Stimulated activated CD4-positive, alpha-beta T cell treated with anti-CD3 and anti-CD28 coated beads, Interleukin-12 subunit alpha, Interleukin-12 subunit beta, amount 100 ng/mL, for 4 hours (primary cell): ENCODE results near the gene G3BP2.
"Not testable (repeated sequence)": the region's sequence is repeated elsewhere in the genome, so short reads cannot be mapped to it uniquely, and the experiment has no call there.

ENCODE experiments used
- DNase-seq: peaks from one replicate; pipeline ENCODE4 v3.0.0-alpha.2; 2020

G3BP2 gene

DNA sequence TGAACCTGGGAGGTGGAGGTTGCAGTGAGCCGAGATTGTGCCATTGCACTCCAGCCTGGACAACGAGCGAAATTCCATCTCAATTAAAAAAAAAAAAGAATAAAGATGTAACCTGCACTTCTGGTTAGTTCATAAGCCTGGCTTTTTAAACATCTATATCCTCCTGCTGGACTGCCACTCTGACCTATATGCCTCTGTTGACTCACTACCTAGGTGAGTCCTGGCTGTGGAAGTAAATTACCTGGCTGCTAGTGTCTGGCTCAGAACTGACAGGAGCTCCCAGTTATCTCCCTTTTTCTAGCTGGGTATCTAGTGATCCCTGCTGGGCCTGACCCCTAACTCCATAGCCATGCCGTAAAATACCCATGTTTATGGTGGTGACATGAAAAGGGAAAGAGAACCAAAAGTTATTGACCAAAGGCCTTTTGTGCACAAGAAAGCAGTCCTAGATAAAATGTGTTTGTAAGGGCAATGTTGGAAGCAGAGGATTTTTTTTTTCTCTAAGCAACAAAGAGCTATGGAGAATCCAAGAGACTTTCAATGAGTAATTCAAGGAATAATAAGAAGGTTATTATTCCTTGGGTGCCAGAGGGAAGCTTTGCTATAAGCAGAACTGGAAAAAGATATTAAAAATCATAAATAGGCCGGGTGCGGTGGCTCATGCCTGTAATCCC, 10.4 kb upstream of the G3BP2 start:
- DNase-seq = no peak

DNA sequence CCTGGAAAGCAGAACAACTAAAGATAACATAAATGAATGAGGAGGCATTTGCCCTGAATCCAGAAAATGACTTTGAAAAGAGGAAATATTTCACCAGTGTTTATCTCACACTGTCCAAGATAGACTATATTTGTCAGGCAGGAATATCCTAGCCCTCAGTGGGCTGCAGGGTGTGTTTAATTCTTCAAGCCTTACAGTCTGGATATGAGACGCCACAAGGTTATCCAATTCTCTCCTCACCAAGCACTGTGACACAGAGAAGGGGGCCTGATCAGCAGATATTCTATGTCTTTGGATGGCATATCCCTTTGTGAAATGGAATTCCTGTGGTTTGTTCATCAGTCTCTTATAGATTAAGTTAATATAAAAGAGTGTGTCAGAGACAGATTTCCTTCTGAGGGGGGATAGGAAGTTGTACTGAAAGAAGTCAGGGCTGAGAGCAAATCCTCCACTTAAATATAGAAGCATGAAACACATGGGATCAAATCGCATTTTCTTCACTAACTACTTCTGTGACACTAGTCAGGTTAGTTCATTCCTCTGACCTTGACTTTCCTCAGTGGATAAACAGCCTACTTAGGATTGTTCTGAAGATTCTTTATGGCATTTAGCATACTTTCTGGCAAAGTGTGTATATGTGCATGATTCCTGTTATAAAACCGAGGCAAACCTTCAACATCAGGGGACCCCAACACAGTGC, 6.8 kb upstream of the G3BP2 start:
- DNase-seq = no peak

DNA sequence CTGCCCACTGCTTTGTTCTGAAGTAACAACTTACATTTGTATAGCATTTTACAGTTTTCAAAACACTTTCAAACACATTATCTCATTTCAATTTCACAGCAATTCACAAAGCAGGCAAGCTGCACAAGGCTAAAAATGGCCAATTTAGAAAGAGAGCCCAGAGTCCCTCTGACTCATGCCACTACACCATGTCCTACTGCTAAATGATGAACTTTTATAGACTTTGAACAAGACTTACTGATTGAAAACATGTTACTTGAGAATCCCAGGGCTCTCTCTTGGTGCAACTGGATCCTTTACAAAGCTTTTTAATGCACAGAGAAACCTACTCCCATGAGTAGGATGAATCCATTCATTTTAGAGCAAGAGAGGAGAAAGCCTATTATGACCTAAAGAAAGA, 5.8 kb upstream of the G3BP2 start:
- DNase-seq = no peak

DNA sequence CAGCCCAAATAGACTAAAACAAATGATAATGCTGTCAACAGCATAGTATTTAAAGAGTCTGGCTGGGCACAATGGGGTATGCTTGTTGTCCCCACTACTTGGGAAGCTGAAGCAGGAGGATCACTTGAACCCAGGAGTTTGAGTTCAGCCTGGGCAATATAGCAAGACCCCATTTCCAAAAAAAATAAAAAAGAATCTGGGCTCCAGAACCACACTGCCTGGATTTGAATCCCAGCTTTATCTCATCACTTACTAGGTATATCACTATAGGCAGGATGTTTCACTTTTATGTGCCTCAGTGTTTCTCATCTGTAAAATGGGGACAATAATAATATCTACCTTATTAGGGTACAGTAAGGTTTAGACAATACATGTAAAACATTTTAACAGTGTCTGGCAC, 5.3 kb upstream of the G3BP2 start:
- no peak for DNase-seq

DNA sequence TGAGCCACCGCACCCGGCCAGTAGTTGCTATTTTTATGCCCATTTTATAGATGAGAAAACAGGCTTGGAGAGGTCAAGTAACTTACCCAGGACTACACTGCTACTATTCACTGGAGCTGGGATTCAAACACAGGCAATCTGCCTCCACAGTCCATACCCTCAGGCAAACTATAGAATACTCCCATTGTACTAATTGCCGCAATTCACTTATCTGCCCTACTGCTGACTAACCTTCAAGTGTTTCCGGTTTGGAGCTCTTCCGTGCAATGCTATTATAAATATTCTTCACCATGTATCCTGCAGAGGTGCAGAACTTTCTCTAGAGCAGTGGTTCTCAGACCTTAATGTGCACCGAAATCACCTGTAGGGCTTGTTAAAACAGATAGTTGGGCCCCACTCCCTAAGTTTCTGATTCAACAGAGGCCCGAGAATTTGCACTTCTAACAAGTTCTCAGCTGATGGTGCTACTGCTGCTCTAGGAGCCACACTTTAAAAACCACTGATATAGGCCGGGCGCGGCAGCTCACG, 1.9 kb upstream of the G3BP2 start:
- DNase-seq = no peak

DNA sequence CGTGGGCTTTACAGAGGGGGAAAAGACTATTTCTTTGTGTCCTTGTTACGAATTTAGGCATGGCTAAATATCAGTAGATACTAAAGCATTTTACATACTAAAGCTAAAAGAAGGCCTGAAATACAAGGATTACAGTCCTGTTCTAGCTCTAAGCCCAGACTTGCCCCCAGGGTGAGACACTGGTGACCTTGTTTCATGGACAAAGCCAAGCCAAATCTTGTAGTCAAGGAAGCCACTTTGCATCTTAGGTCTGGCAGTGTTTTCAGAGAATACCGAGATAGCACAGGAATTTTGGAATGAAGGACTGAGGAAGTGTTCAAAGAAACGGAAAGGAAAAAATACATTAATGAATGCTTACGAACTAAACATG, 733 bp upstream of the G3BP2 start:
- DNase-seq = no peak

DNA sequence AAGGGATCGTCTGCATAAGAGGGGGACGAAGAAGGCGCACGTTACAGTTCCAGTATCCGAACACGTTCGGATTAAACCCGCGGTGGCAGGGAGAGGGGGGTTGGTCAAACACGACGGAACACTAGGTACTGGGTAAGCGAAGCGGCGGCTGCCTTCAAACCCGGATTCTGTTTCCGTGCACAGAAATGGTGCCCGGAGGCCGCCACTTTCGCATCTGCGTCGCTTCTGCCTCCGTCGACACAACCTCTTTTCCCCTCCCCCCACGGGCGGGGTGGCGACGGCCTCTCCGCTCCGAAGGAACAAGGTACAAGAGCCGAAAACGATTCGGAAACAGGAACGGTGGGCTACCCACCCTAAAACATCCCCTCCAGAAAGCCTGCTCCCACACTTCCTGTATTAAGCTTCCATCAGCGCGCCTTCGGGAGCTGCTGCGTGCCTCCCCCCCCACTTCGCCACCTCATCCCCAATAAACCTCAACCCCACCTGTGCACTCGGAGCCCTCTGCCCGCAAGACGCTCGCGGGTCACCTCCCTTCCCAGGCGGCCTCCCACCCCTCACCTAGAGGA, 667 bp downstream of the G3BP2 start:
- peak; percentile 73 for DNase-seq

DNA sequence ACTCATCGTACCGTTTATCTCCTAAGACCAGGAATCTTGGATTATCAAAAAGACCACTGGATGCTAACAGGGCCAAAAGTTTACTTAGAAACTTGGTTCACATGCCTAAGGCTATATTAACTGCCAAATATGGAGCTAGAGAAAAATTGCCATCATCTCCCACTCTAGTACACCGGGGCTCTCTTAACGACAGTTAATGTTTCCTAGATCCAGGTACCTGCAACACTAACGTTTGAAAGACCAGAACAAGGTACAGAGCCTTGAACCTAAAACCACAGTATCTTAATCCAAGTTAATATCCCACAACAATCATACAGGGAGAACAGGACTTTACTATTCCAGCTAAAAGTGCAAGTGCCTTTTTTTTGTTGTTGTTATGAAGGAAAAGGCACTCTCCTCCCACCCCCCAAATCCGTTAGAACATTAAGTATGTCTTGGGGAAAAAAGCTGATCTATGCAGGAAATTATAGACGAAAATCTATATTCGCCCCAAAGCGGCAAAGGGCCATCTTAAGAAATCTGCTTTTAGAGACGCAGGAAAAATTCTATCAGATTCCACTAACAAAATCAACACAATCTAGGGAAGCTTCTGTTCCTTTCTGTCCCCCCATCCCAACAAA, 1.3 kb downstream of the G3BP2 start:
- no peak for DNase-seq

DNA sequence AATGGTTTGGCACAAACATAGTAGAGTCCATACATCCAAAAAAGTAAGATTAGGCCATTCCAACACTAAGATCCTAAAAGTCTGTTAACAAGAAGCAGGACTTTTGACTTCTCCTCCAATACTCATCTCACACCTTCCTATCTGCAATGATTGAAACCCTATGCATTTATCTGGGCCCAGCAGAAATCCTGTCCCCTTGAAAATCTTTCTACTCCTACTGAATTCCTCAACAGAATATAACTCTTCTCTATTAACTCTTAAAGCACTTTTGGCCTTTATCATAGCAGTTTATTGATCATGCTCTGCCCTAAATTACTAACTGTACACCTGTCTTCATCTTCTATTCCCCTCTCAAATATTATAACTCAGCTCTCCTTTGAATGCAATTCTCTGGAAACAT, 4.6 kb downstream of the G3BP2 start:
- DNase-seq = no peak

DNA sequence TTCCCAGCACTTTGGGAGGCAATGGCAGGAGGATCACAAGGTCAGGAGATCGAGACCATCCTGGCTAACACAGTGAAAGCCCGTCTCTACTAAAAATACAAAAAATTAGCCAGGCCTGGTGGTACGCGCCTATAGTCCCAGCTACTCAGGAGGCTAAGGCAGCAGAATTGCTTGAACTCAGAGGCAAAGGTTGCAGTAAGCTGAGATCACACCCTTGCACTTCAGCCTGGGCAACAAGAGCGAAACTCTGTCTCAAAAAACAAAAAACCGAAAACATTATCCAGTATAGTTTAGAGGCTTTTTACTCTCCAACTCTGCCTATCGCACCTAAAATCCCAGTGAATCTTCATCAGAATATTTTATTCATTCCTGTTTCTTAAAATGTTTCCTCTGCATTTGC, 5.6 kb downstream of the G3BP2 start:
- not testable (repeated sequence) for DNase-seq

DNA sequence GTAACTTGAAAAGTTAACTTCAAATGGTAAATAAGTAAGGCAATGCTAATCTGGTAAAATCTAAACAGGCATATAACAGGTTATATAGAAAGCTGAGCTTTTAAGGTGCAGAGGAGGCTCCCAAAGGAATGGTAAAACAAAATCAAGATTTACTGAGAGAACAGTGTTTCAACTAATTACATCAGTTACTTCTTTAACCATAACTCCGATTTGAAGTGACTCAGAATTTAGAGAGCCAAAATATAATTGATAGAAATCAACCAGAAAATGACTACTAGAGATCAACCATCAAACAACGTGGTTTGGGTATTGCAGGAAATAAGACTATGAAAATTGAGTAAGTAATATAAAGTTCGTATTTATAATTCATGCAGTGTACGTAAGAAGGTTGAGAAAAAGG, 6.9 kb downstream of the G3BP2 start:
- DNase-seq = no peak

DNA sequence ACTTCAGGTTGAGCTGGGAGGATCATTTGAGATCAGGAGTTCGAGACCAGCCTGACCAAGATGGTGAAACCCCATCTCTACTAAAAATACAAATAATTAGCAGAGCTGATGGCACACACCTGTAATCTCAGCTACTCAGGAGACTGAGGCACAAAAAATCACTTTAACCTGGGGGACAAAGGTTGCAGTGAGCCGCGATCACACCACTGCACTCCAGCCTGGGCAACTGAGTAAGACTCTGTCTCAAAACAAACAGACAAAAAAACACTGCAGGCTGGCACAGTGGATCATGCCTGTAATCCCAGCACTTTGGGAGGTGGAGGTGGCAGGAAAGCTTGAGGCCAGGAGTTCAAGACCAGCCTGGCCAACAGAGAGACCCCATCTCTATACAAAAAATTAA, 8.6 kb downstream of the G3BP2 start:
- not testable (repeated sequence) for DNase-seq

DNA sequence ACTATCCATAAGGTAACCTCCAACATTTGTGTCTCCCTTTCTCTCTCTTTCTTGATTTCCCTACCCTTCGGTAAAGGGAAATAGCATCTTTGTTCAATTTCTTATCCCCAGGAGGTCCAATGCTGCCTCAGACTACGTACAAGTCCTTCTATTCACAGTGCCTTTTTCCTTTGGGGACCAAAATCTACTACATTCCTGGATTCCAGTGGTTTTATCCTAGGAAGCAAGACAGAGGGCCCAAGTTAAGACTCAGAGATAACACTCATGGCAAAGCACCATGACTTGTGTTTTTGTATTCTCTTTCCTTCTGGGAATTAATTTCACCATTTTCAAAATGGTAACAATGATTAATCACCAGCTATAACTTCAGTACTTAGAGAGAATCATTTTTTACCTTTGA, 10.6 kb downstream of the G3BP2 start:
- no peak for DNase-seq

DNA sequence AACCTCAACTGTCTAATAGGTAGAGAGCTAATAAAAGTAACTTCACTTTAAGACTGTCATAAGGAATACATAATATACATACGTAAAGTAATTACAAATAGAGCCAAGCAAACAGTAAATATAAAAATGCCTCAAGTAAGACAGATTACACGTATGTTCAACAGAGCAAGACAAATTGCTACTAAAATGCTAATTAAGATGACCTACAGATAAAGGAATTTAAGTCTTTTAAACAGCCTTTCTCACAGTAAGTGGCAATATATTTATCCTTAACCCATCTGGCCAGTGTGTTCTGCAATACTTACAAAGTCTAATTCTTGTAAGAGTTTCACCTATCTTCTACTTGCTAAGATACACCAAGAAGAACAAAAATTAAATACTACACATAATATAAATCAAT, 12.7 kb downstream of the G3BP2 start:
- no peak for DNase-seq

DNA sequence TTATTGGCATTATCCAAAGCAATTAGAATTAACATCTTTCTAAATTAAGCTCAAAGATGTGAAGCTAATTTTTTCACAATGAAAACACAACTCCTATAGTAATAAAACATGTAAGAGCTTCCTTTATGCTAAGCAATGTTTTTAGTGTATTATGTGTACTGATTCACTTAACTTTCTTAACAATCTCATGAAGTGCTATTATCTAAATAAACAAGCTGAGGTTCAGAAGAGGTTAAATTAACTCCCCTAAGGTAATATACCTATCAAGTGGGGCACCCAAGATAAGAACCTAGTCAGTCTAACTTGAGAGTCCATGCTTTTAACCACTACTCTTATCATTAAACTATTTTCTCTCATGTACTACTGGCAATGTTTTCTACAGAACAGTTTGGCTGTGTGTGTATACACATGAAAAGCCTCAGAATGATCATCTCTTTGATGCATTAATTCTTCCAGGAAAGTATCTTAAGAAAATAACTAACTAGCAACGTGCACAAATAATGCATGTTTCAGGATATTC, 13.6 kb downstream of the G3BP2 start:
- DNase-seq = no peak

DNA sequence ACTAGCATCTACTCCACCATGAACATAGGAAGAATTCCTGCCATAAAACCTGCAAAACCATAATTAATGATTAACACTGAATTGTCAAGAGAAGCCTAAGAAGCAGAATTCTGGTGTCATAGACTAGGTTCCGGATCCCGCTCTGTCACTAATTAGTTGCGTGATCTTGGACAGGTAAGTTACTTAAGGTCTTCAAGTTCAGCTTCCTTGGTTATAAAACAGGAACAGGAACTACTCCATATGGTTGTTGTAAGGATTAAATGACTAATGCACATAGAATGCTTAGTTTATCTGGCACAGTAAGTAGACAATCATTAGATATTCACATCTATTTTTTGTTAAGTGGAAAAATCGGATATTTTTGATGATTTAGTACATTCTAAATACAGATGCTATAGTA, 14.3 kb downstream of the G3BP2 start:
- DNase-seq = no peak

DNA sequence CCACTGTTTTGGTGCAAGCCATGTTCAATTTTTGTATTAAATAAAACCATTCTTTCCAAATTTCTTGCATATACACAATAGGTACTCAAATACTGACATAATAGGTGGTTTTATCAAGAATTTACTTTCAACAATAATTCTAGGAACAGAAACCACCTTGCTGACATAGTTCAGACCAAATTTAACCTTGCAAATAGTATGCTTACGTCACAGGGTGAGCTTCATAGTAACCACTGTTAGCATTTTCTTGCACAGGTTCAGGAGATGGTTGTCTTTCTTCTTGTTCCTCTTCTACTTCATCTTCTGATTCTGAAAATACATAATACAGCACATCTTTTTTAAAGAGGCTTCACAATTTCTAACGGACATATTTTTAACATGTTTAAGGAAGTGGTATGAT, 17.6 kb downstream of the G3BP2 start:
- DNase-seq = no peak

DNA sequence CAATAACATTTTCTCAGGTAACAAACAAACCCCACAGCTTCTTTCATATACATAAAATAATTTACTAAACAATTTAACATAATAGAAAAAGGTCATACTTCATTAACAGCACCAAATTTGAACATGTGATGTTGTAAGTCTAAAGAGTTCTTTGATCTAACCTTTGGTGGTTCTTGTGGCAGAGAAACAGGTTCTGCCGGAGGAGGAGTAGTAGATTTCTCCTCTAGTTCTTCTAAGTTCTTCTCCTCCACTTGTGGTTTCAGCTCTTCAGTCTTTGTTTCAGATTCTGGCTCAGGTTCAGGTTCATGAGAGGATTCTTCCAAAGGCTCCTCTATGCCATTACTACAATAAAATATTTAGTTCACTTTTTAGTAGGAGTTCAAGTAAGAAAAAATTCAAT, 18.3 kb downstream of the G3BP2 start:
- no peak for DNase-seq

DNA sequence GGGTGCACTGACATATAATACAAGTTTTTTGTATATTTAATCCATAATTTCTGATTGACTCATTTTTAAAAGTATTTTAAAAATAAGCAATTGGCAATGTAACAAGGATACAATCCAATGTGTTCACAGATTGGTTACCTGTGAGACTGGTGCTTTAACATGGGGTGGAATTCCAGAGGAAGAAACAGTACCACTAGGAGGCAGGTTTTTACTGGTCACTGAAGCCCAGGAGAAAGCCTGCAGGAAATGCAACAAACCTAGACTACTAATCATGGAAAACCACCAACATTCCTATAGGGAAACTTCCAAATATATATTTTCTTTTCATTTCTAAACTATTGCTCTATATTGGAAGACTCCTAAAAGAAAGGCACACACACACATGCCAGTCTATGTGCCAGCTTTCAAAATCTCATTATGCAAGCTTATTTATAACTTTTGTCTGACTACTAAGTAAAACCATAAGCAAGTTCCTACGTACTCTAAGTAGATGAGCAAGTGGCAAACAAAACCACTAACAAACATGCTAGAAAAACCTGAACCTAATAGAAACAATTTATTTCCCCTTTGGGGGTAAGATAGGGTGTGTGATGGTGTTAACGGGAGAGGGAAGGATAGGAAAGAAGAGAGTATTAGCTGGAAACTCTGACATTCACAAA, 19.2 kb downstream of the G3BP2 start:
- no peak for DNase-seq

DNA sequence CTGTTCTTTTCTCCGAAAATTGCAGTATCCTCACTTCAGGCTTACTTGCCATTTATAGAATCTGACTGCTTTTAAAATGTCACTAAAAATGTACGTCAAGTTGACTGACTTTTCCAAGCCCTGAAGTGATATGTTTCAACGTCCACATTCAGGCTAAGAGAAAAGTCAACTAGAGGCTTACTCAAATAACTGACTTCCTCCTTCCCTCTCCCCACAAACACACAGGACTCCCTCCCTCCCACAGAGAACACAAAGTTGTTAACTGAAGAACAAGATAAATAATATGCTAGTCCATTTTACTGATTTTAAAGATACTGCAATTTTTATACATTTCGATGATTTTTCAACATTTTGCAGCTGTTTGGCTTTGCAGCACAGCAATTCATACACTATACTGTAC, 29.1 kb downstream of the G3BP2 start:
- no peak for DNase-seq

DNA sequence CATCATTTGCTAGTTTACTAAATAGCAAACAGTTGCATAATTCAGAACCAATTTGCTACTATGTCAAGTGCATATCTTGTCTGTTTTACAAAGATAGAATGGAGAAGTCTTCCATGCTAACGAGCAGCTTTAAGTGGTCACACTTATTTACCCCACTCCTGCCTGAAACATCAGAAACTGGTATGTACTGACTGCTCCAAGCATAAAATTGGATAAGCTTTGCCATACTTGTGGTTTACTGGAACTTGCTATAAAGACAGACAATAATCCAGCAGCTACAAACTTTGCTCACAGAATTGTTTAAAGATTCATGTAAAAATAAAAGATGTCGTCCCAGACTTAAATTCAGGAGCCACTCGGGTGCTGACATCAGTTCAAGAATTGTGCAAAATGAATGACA, 29.6 kb downstream of the G3BP2 start:
- DNase-seq = no peak

DNA sequence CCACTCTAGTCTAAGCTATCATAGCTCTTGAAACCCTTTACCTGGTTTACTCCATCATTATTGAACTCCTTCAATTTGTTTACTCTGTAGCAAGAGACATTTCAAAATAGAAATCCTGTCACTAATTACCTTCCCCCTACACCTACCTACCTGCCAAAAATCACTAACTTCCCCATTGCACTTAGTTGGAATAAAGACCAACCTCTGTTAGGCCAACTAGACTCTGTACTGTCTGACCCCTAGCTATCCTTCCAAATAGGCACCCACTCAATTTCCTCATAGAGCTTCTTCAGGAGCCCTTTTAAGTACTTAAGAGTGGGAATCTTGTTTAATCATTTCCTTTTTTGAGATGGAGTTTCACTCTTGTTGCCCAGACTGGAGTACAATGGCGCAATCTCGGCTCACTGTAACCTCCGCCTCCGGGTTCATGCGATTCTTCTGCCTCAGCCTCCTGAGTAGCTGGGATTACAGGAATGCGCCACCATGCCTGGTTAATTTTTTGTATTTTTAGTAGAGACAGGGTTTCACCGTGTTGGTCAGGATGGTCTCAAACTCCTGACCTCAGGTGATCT, 34.0 kb downstream of the G3BP2 start:
- no peak for DNase-seq

DNA sequence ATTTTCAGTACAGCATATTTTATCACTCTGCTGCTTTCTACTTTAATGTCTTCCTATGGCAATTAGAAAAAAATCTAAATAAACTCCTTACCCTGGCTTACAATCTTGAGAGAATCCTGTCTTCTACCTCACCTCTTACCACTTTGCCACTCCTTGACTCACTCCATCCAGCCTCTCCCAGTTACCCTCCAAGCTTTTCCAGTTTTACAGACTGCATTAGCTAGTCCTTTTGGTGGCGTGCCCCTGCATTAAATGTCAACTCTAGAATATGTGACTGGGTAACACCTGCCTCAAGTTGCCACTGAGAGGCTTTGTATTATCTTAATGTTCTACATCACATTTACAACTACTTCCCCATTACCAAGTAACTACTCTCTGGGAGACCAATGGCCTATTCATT, 35.4 kb downstream of the G3BP2 start:
- DNase-seq = no peak
